ENCODE data around the gene C15orf40.

DNA sequence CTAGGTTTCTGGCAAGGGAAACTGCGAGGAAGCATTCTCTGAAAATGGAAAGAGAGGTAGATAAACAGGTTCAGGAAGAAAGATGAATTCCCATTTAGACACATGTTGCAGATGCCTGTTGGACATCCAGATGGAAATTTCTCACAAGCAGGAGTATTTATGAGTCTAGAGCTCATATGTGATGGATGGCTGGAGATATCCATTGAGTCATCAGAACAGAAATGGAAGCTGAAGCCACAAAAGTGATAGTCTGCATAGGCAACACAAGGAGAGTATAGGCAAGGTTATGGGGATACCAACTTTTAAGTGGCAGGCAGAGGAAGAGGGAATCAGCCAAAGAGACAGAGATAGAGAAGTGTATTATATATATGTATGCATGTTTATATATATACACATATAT, 31.7 kb downstream of the C15orf40 start:
- TF ChIP-seq CTCF (IDR thresholded peaks at IDR 0.05) (no peak), POLR2A (IDR thresholded peaks at IDR 0.05) (no peak), POLR2AphosphoS5 (IDR thresholded peaks at IDR 0.05) (no peak)
